Activated T-cell treated with anti-CD3 and anti-CD28 coated beads, Interleukin-2, amount 50 U/mL, for 1 hour (primary cell): ENCODE results near the gene ADORA2A.
A peak's percentile ranks its signal among the peaks of the same experiment; 100 is the strongest.

Experiments
- DNase-seq: peaks from one replicate; pipeline ENCODE4 v3.0.0-alpha.2; 2020

The ADORA2A gene

GRCh38 chr22:24419475-24419850, 7.9 kb upstream of the ADORA2A start:
- DNase-seq, result no peak

GRCh38 chr22:24420072-24420976, 7.1 kb upstream of the ADORA2A start:
- no peak for DNase-seq

GRCh38 chr22:24420977-24421343, 6.4 kb upstream of the ADORA2A start:
- no peak for DNase-seq

- peak; percentile 47 for DNase-seq
These were observed 5.9 kb upstream of the ADORA2A start for GRCh38 chr22:24421428-24421931.

GRCh38 chr22:24422102-24422665, 5.2 kb upstream of the ADORA2A start:
- no peak for DNase-seq

GRCh38 chr22:24423519-24424000, 3.8 kb upstream of the ADORA2A start:
- DNase-seq, result peak; percentile 79

GRCh38 chr22:24424001-24424900, 3.1 kb upstream of the ADORA2A start:
- DNase-seq, result peak; percentile 67

GRCh38 chr22:24424901-24425775, 2.3 kb upstream of the ADORA2A start:
- no peak for DNase-seq

- no peak for DNase-seq
These were observed 963 bp upstream of the ADORA2A start for GRCh38 chr22:24426436-24426835.

GRCh38 chr22:24426851-24427499, 424 bp upstream of the ADORA2A start:
- peak; percentile 52 for DNase-seq

- no peak for DNase-seq
These were observed 1.5 kb downstream of the ADORA2A start for GRCh38 chr22:24428751-24429410.

GRCh38 chr22:24429411-24430365, 2.3 kb downstream of the ADORA2A start:
- DNase-seq, result peak; percentile 66

- no peak for DNase-seq
These were observed 3.3 kb downstream of the ADORA2A start for GRCh38 chr22:24430431-24431308.

- no peak for DNase-seq
These were observed 4.1 kb downstream of the ADORA2A start for GRCh38 chr22:24431309-24432034.

GRCh38 chr22:24432059-24432853, 4.9 kb downstream of the ADORA2A start:
- no peak for DNase-seq

- DNase-seq, result no peak
These were observed 5.8 kb downstream of the ADORA2A start for GRCh38 chr22:24433001-24433827.
